ENCODE results near the gene MEP1A. TPM values are rescaled to one million over a fixed set of nuclear protein-coding genes. Genes with fewer than 3 reads are reported as not detected.
A peak's percentile ranks its signal among the peaks of the same experiment; 100 is the strongest.

Gene MEP1A
- total and polyA plus RNA-seq, 2 of the 13 experiments (the other 11 are each of a cell fraction or from before 2014, with no cell fraction given) = 0.24 to 0.83 TPM

- TF ChIP-seq ZMYM3 (CRISPR knock-in tag; IDR thresholded peaks at IDR 0.05) = 0 out of 2 replicates have a peak, but pooled peaks have one; percentile 27
- TF ChIP-seq XBP1 (CRISPR knock-in tag; IDR thresholded peaks at IDR 0.05) = no peak
- no peak for TF ChIP-seq POLR2A (IDR thresholded peaks at IDR 0.05; ENCODE audit: insufficient read depth in 1 of 2, low read depth in 2 of 2, low read length in 2 of 2)
- TF ChIP-seq ZNF18 (CRISPR knock-in tag; IDR thresholded peaks at IDR 0.05; ENCODE audit: insufficient replicate concordance) = no peak
- TF ChIP-seq ZNF737 (CRISPR knock-in tag; IDR thresholded peaks at IDR 0.05; ENCODE audit: borderline replicate concordance) = no peak
- TF ChIP-seq LCORL (IDR thresholded peaks at IDR 0.05) = no peak
- 0 out of 2 replicates have a peak, but pooled peaks have one; percentile 35 for TF ChIP-seq LCORL (CRISPR knock-in tag; IDR thresholded peaks at IDR 0.05)
- no peak for TF ChIP-seq ZNF660 (CRISPR knock-in tag; IDR thresholded peaks at IDR 0.05; ENCODE audit: borderline replicate concordance, low read depth)
- TF ChIP-seq CTCF (CRISPR knock-in tag; IDR thresholded peaks at IDR 0.05) = peak; percentile 100
- TF ChIP-seq ZNF383 (CRISPR knock-in tag; IDR thresholded peaks at IDR 0.05; ENCODE audit: borderline replicate concordance) = peak; percentile 94; the same call in 1 of the 2 replicates
- TF ChIP-seq HHEX (CRISPR knock-in tag; IDR thresholded peaks at IDR 0.05) = no peak
- no peak for TF ChIP-seq ZFP37 (CRISPR knock-in tag; IDR thresholded peaks at IDR 0.05; ENCODE audit: borderline replicate concordance)
- 0 out of 2 replicates have a peak, but pooled peaks have one; percentile 30 for TF ChIP-seq BHLHE40 (IDR thresholded peaks at IDR 0.05; ENCODE audit: low read length)
- TF ChIP-seq MATR3 (CRISPR knock-in tag; IDR thresholded peaks at IDR 0.05) = no peak
- TF ChIP-seq SMAD3 (CRISPR knock-in tag; IDR thresholded peaks at IDR 0.05) = peak; percentile 63; the same call in 1 of the 2 replicates
- no peak for TF ChIP-seq DDIT3 (CRISPR knock-in tag; IDR thresholded peaks at IDR 0.05)
- no peak for TF ChIP-seq ZNF253 (CRISPR knock-in tag; IDR thresholded peaks at IDR 0.05; ENCODE audit: borderline replicate concordance)
- TF ChIP-seq POGZ (CRISPR knock-in tag; IDR thresholded peaks at IDR 0.05) = peak; percentile 67; the same call in 1 of the 2 replicates
- TF ChIP-seq ATF2 (CRISPR knock-in tag; IDR thresholded peaks at IDR 0.05) = peak; percentile 86
- TF ChIP-seq GMEB2 (CRISPR knock-in tag; IDR thresholded peaks at IDR 0.05; ENCODE audit: low read depth) = no peak
- peak; percentile 75 for TF ChIP-seq SAP130 (CRISPR knock-in tag; IDR thresholded peaks at IDR 0.05; ENCODE audit: low read depth)
- TF ChIP-seq ZNF879 (CRISPR knock-in tag; IDR thresholded peaks at IDR 0.05) = no peak
- peak; percentile 94; the same call in 1 of the 2 replicates for TF ChIP-seq MEIS1 (CRISPR knock-in tag; IDR thresholded peaks at IDR 0.05; ENCODE audit: borderline replicate concordance)
- TF ChIP-seq CHD2 (IDR thresholded peaks at IDR 0.05; ENCODE audit: low read depth, low read length) = no peak
- no peak for TF ChIP-seq HES4 (CRISPR knock-in tag; IDR thresholded peaks at IDR 0.05; ENCODE audit: borderline replicate concordance)
These were observed 55.6 kb downstream of the MEP1A start (continued) for GRCh38 chr6:46848684-46849360.

Measured in HepG2 (cell line).